ENCODE data around the gene GPC5.

The GPC5 gene

DNA sequence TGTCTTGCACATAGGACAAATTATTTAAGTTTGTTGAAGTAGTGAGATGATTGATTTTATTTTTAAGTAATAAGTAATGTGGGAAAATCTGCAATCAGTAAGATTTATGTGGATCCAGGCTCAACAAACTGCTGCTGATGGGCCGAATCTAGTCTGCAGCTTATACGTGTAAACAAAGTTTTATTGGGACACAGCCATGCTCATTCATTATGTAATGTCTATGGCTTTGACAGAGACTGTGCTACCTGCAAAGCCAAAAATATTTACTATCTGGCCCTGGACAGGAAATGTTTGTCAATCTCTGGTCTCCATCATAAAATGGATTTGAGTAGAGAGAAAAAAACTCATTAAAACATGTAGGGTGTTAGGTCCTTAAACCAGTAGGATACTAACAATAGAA is 728.0 kb downstream of the GPC5 start:
- TF ChIP-seq SIN3A (IDR thresholded peaks at IDR 0.05; ENCODE audit: borderline replicate concordance, insufficient read depth, low read length): no peak
- no peak for TF ChIP-seq FOXP2 (optimal IDR thresholded peaks at IDR 0.05; ENCODE audit: borderline replicate concordance, extremely low read depth, extremely low read length, insufficient read depth)
- TF ChIP-seq TAF1 (IDR thresholded peaks at IDR 0.05; ENCODE audit: borderline replicate concordance, insufficient read depth, low read length): no peak

DNA sequence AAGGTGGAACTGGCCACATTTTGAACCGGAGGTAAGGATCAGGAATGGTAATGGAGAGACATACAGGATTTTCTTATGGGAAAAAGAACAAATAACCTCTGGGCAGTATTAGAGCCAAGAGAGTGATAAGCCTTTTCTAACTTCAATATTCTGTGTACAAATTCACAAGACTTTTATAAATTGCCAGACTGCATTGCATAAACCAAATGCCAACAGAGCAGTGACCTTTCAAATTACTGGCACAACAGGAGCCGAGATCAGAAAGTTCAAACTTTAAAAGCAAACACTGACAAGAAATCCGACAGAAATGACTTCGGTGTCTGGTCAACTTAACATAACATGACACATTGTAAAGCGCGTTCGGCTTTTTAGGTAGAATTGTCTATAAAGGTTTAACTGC is 737.1 kb downstream of the GPC5 start:
- TF ChIP-seq, protein P1, sequence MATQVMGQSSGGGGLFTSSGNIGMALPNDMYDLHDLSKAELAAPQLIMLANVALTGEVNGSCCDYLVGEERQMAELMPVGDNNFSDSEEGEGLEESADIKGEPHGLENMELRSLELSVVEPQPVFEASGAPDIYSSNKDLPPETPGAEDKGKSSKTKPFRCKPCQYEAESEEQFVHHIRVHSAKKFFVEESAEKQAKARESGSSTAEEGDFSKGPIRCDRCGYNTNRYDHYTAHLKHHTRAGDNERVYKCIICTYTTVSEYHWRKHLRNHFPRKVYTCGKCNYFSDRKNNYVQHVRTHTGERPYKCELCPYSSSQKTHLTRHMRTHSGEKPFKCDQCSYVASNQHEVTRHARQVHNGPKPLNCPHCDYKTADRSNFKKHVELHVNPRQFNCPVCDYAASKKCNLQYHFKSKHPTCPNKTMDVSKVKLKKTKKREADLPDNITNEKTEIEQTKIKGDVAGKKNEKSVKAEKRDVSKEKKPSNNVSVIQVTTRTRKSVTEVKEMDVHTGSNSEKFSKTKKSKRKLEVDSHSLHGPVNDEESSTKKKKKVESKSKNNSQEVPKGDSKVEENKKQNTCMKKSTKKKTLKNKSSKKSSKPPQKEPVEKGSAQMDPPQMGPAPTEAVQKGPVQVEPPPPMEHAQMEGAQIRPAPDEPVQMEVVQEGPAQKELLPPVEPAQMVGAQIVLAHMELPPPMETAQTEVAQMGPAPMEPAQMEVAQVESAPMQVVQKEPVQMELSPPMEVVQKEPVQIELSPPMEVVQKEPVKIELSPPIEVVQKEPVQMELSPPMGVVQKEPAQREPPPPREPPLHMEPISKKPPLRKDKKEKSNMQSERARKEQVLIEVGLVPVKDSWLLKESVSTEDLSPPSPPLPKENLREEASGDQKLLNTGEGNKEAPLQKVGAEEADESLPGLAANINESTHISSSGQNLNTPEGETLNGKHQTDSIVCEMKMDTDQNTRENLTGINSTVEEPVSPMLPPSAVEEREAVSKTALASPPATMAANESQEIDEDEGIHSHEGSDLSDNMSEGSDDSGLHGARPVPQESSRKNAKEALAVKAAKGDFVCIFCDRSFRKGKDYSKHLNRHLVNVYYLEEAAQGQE (IDR thresholded peaks at IDR 0.05; ENCODE audit: insufficient read depth in 1 of 2, low read depth in 2 of 2, low read length in 2 of 2): no peak

DNA sequence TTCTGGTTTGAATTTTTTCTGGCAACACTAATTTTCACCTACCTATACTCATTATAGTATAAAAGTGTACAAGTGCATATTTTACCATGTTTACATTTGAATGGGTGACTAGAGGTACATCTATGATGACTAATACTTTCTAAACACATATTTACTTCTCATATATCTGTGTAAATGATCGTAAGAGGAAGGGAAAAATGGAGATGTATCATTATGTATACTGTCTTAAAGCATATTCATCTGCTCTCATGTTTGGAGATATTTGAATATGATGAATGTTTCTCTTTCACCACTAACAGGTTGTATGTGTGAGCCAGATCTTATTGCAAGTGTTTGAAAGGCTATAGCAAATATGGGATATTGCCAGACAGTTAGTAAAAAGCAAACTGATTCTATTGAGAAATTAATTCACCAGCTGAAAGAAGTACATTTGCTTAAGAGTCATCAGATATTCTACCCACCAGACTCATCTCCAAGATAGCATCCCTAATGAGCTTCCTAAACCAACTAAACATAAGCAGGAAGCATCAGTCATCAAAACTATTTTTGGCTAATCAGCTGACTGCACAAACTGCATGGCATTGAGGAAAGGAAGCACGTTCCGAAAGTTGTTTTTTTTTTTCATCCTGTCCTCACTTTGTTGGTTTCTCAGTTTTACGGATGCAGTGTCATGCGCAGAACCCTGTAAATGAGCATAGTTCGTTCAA is 738.2 kb downstream of the GPC5 start:
- TF ChIP-seq TAF1 (IDR thresholded peaks at IDR 0.05; ENCODE audit: borderline replicate concordance, insufficient read depth, low read length) (no peak), POLR2AphosphoS5 (IDR thresholded peaks at IDR 0.05; ENCODE audit: low read depth, low read length) (no peak), SIN3A (IDR thresholded peaks at IDR 0.05; ENCODE audit: borderline replicate concordance, insufficient read depth, low read length) (no peak), FOXP2 (optimal IDR thresholded peaks at IDR 0.05; ENCODE audit: borderline replicate concordance, extremely low read depth, extremely low read length, insufficient read depth) (no peak)
- TF ChIP-seq, protein P1 (IDR thresholded peaks at IDR 0.05; ENCODE audit: insufficient read depth in 1 of 2, low read depth in 2 of 2, low read length in 2 of 2): no peak

DNA sequence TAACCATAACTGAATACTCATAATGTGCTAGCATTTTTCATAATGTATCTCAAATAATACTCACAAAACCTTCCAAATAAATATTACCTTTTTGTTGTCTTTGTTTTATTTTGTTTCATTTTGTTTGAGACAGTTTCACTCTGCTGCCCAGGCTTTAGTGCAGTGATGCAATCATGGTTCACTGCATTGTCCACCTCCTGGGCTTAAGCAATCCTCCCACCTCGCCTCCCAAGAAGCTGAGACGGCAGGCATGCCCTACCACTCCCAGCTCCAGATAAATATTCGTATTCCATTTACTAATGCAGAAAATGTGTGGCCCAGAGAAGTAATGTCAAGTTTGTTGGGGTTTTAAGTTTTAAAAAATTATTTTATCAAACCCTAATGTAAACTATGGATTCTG is 739.1 kb downstream of the GPC5 start:
- TF ChIP-seq SIN3A (IDR thresholded peaks at IDR 0.05; ENCODE audit: borderline replicate concordance, insufficient read depth, low read length) (no peak), POLR2AphosphoS5 (IDR thresholded peaks at IDR 0.05; ENCODE audit: low read depth, low read length) (no peak), FOXP2 (optimal IDR thresholded peaks at IDR 0.05; ENCODE audit: borderline replicate concordance, extremely low read depth, extremely low read length, insufficient read depth) (no peak), TAF1 (IDR thresholded peaks at IDR 0.05; ENCODE audit: borderline replicate concordance, insufficient read depth, low read length) (no peak)
- TF ChIP-seq, protein P1 (IDR thresholded peaks at IDR 0.05; ENCODE audit: insufficient read depth in 1 of 2, low read depth in 2 of 2, low read length in 2 of 2): no peak

DNA sequence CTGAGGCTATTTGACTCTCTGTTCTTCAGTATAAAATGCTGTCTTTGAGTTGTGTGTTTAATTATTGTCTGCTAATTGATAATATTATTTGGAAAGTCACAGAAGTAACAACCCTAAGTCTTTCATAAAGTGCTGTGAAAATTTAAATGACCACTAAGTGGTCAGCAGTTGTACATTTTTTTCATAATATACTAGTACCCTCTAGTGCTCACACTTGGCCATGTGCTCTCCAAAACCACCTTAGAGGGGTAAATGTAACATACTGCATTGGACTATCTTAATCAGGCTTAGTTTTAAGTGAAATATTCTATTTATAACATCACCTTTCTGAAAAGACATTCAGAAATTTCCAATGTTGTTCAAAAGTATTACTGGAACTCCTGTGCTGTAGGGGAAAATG is 745.3 kb downstream of the GPC5 start:
- TF ChIP-seq TAF1 (IDR thresholded peaks at IDR 0.05; ENCODE audit: borderline replicate concordance, insufficient read depth, low read length) (no peak), FOXP2 (optimal IDR thresholded peaks at IDR 0.05; ENCODE audit: borderline replicate concordance, extremely low read depth, extremely low read length, insufficient read depth) (no peak), POLR2AphosphoS5 (IDR thresholded peaks at IDR 0.05; ENCODE audit: low read depth, low read length) (no peak), SIN3A (IDR thresholded peaks at IDR 0.05; ENCODE audit: borderline replicate concordance, insufficient read depth, low read length) (no peak)
- TF ChIP-seq, protein P1 (IDR thresholded peaks at IDR 0.05; ENCODE audit: insufficient read depth in 1 of 2, low read depth in 2 of 2, low read length in 2 of 2): no peak

Data from PFSK-1 (cell line).